IMR-90 (cell line): ENCODE results near the gene CCDC61. TPM values are rescaled to one million over a fixed set of nuclear protein-coding genes. Genes with fewer than 3 reads are reported as not detected.

Source experiments
- ATAC-seq: fragments of 200-7000 bp; cut with Tn5 transposase; 2 replicates; pipeline ENCODE4 v1.9.1; 2020; ENCODE audit warnings: low read depth, mild to moderate bottlenecking, moderate library complexity
- BruUV-seq: library from RNA; stranded (reverse); fragments of 400-500 nt; replicated peaks from 2 replicates; lab custom pipeline; 2021; lab: Mats Ljungman, UMichigan
- CTCF ChIA-PET: fragments of 300-600 bp; formaldehyde crosslinking; extraction: SDS; loops from one replicate; lab custom pipeline; 2021; ENCODE audit warnings: antibody characterized with exemption; lab: Yijun Ruan, JAX
- POLR2A ChIA-PET: fragments of 300-600 bp; sonication (Branson Sonifier 250); formaldehyde crosslinking; loops from one replicate; lab custom pipeline; 2022; ENCODE audit warnings: antibody characterized with exemption; ENCODE audit not compliant: unreplicated experiment; lab: Charles Lee
- DNase-seq: peaks from one replicate; pipeline ENCODE4 v3.0.0; 2013
- H2AFZ ChIP-seq: replicated peaks from 2 replicates; pipeline ENCODE3; 2013; ENCODE audit warnings: low read length, mild to moderate bottlenecking; ENCODE audit not compliant: poor library complexity
- H2AK5ac ChIP-seq: 2 replicates; pipeline ENCODE4 v1.6.1; 2013; ENCODE audit warnings: low read depth, low read length, inconsistent platforms
- H2AK9ac ChIP-seq: replicated peaks from 2 replicates; pipeline ENCODE3; 2013; ENCODE audit warnings: mild to moderate bottlenecking, low read depth, low read length, moderate library complexity; ENCODE audit not compliant: poor library complexity
- H2BK120ac ChIP-seq: 2 replicates; pipeline ENCODE4 v1.6.1; 2013; ENCODE audit warnings: low read depth, low read length, inconsistent platforms
- H2BK15ac ChIP-seq: 3 replicates; pipeline ENCODE4 v1.6.1; 2013; ENCODE audit warnings: low read depth, low read length, inconsistent platforms
- H2BK20ac ChIP-seq: 2 replicates; pipeline ENCODE4 v1.6.1; 2013; ENCODE audit warnings: low read depth, mild to moderate bottlenecking, inconsistent platforms, low read length, moderate library complexity
- H2BK5ac ChIP-seq: 2 replicates; pipeline ENCODE4 v1.6.1; 2013; ENCODE audit warnings: mild to moderate bottlenecking, low read depth, low read length, inconsistent platforms; ENCODE audit not compliant: poor library complexity, severe bottlenecking
- H3K14ac ChIP-seq: replicated peaks from 2 replicates; pipeline ENCODE4 v1.6.1; 2013; ENCODE audit warnings: low read depth, low read length, inconsistent platforms
- H3K18ac ChIP-seq: 2 replicates; pipeline ENCODE4 v1.6.1; 2013; ENCODE audit warnings: low read depth, low read length, control low read depth
- H3K23ac ChIP-seq: 2 replicates; pipeline ENCODE4 v1.6.1; 2013; ENCODE audit warnings: low read depth, low read length, inconsistent platforms
- H3K27ac ChIP-seq: 2 replicates; pipeline ENCODE4 v1.5.1; 2013; ENCODE audit warnings: mild to moderate bottlenecking, control low read depth, low read length; ENCODE audit not compliant: insufficient read depth
- H3K27me3 ChIP-seq: 2 replicates; pipeline ENCODE4 v1.6.1; 2013; ENCODE audit warnings: low read length; ENCODE audit not compliant: control insufficient read depth, insufficient read depth
- H3K36me3 ChIP-seq: 2 replicates; pipeline ENCODE4 v1.6.1; 2013; ENCODE audit warnings: low read length, mixed read lengths; ENCODE audit not compliant: control insufficient read depth, insufficient read depth
- H3K4ac ChIP-seq: 2 replicates; pipeline ENCODE4 v1.6.1; 2013; ENCODE audit warnings: low read depth, low read length, inconsistent platforms
- H3K4me1 ChIP-seq: 2 replicates; pipeline ENCODE4 v1.6.1; 2013; ENCODE audit warnings: low read length, mixed read lengths; ENCODE audit not compliant: control insufficient read depth, insufficient read depth
- H3K4me2 ChIP-seq: 2 replicates; pipeline ENCODE4 v1.6.1; 2013; ENCODE audit warnings: low read depth, mild to moderate bottlenecking, control low read depth, low read length, moderate library complexity
- H3K4me3 ChIP-seq: 2 replicates; pipeline ENCODE4 v1.5.1; 2013; ENCODE audit warnings: low read depth, mild to moderate bottlenecking, control low read depth, low read length, moderate library complexity; ENCODE audit not compliant: insufficient read depth
- H3K56ac ChIP-seq: 2 replicates; pipeline ENCODE4 v1.6.1; 2013; ENCODE audit warnings: low read length, inconsistent platforms; ENCODE audit not compliant: insufficient read depth; ENCODE audit errors: extremely low read depth
- H3K79me1 ChIP-seq, 2 experiments: 2 replicates each; pipeline ENCODE4 v1.6.1; 2013; ENCODE audit warnings: low read length in 2 of 2, inconsistent platforms in 1 of 2, low read depth in 1 of 2
- H3K9ac ChIP-seq: 2 replicates; pipeline ENCODE4 v1.6.1; 2013; ENCODE audit warnings: low read depth, low read length, control low read depth
- H3K9me1 ChIP-seq: 2 replicates; pipeline ENCODE4 v1.6.1; 2013; ENCODE audit warnings: low read length, inconsistent platforms; ENCODE audit not compliant: insufficient read depth
- H3K9me3 ChIP-seq: 2 replicates; pipeline ENCODE4 v1.6.1; 2013; ENCODE audit warnings: low read length; ENCODE audit not compliant: control insufficient read depth, insufficient read depth
- H4K20me1 ChIP-seq: 2 replicates; pipeline ENCODE4 v1.6.1; 2013; ENCODE audit warnings: low read length, inconsistent platforms; ENCODE audit not compliant: insufficient read depth
- H4K5ac ChIP-seq: 2 replicates; pipeline ENCODE4 v1.6.1; 2013; ENCODE audit warnings: mild to moderate bottlenecking, low read depth, low read length, control low read depth
- H4K8ac ChIP-seq, 2 experiments: 2 replicates each; pipeline ENCODE4 v1.6.1; 2013; ENCODE audit warnings: low read depth in 2 of 2, low read length in 2 of 2, control low read depth in 1 of 2, inconsistent platforms in 1 of 2
- H4K91ac ChIP-seq: 2 replicates; pipeline ENCODE4 v1.6.1; 2013; ENCODE audit warnings: low read depth, low read length, inconsistent platforms; ENCODE audit not compliant: insufficient read depth
- BHLHE40 ChIP-seq: fragments of 150-350 bp; IDR thresholded peaks from 2 replicates; pipeline ENCODE4 v1.6.1; 2016; ENCODE audit warnings: mild to moderate bottlenecking, low read depth, low read length
- CTCF ChIP-seq: conservative IDR thresholded peaks from 2 replicates; pipeline ENCODE4 v1.5.1; 2012; ENCODE audit warnings: mild to moderate bottlenecking, low read depth, low read length, improper control_type of control experiment
- POLR2A ChIP-seq: IDR thresholded peaks from 2 replicates; pipeline ENCODE4 v1.6.1; 2012; ENCODE audit warnings: mild to moderate bottlenecking, low read depth, low read length
- RAD21 ChIP-seq: IDR thresholded peaks from 2 replicates; pipeline ENCODE4 v1.6.1; 2012; ENCODE audit warnings: low read length, improper control_type of control experiment
- SMC3 ChIP-seq: fragments of 150-350 bp; IDR thresholded peaks from 2 replicates; pipeline ENCODE4 v1.6.1; 2016; ENCODE audit warnings: low read depth, mild to moderate bottlenecking, antibody characterized with exemption, low read length, moderate library complexity
- WGBS, 2 experiments: methylation state at CpG; one replicate each; pipeline versions ENCODE4 v1.1.5 to v1.1.7; 2013; ENCODE audit warnings: missing lambda C conversion rate in 2 of 2; ENCODE audit not compliant: insufficient read length in 1 of 2; ENCODE audit errors: extremely low coverage in 2 of 2; 5-methylcytosine and 5-hydroxymethylcytosine counted together
- dilution Hi-C: fragments of 300-500 bp; cut with HindIII; formaldehyde crosslinking; loops from one replicate; pipeline ENCODE4 v1.14.3; 2018; ENCODE audit warnings: low sequenced_read_pairs; ENCODE audit not compliant: unreplicated experiment
- in situ Hi-C: fragments of 300-500 bp; cut with MboI; formaldehyde crosslinking; loops from 3 replicates; pipeline ENCODE4 v1.14.3; 2019; ENCODE audit warnings: low sequenced_read_pairs, inconsistent platforms, mixed read lengths
- intact Hi-C: fragments of 100-400 bp; cut with micrococcal nuclease; formaldehyde crosslinking; loops from 2 replicates; pipeline ENCODE4 v1.10.0; 2022
- polyA plus RNA-seq, 3 experiments: library from polyadenylated mRNA; depleted of rRNA; stranded (reverse); fragments of >200 nt; gene quantifications; 2 replicates each; pipeline ENCODE4 v1.2.3, GENCODE V29; 2012; ENCODE audit warnings: low replicate concordance in 1 of 3
- total RNA-seq: library from RNA; depleted of rRNA; stranded (reverse); fragments of >200 nt; gene quantifications from 2 replicates; pipeline ENCODE4 v1.2.3, GENCODE V29; 2012

The CCDC61 gene
- total and polyA plus RNA-seq, 2 of the 4 experiments (the other 2 are of a cell fraction), result 3.2 to 9.1 TPM

- Histone ChIP-seq H3K27me3 (peaks cover 4% of the 10 kb centered on the region; the same call in 1 of the 2 replicates), H3K4me2 (no peak overlapping the region), H2AFZ (no peak overlapping the region), H2BK20ac (no peak overlapping the region), H3K18ac (no peak overlapping the region), H3K27ac (no peak overlapping the region), H4K91ac (no peak overlapping the region), H3K36me3 (peaks cover 5% of the 10 kb centered on the region; the same call in 1 of the 2 replicates), H3K9me3 (no peaks in the 10 kb centered on the region), H3K4me3 (no peak overlapping the region), H3K56ac (no peak overlapping the region), H2AK5ac (no peak overlapping the region), H2BK120ac (no peak overlapping the region), H3K4ac (no peak overlapping the region), H3K23ac (no peak overlapping the region), H2AK9ac (no peak overlapping the region), H4K5ac (no peak overlapping the region), H3K4me1 (peaks cover 2% of the 10 kb centered on the region; the same call in 1 of the 2 replicates), H4K8ac (no peak overlapping the region), H4K20me1 (peaks cover 5% of the 10 kb centered on the region; the same call in 1 of the 2 replicates), H2BK5ac (no peak overlapping the region), H3K9ac (no peak overlapping the region), H3K9me1 (no peaks in the 10 kb centered on the region), H3K79me1 (no peaks in the 10 kb centered on the region; a peak in 1 of 4 replicates), H3K14ac (no peak overlapping the region), H2BK15ac (no peak overlapping the region)
- POLR2A ChIA-PET, result interaction anchor here (0.6 kb wide), 1 partner anchor 119 kb away, joined by 6 read pairs; no protein-coding TSS in a partner anchor
- DNase-seq (peak; percentile 58), ATAC-seq (peak; percentile 97)
- dilution Hi-C loops (no loop called here), intact Hi-C loops (loop anchor here (1.0 kb wide), 1 partner anchor 67 kb away; no protein-coding TSS in a partner anchor), in situ Hi-C loops (no loop called here)
- BruUV-seq, result no TSS peak
- CTCF ChIA-PET, result interaction anchor here (1.6 kb wide), 1 partner anchor 14 kb away, joined by 7 read pairs; the partner anchor contains the start of gene CCDC61
- TF ChIP-seq CTCF (peak; percentile 72), SMC3 (peak; percentile 62), BHLHE40 (no peak), RAD21 (peak; percentile 54), POLR2A (no peak)
- 83% methylated on average over 11 of the region's 28 CpGs; no CpG with 5 or more reads in 1 of the 2 experiments for WGBS, 2 experiments
Measured at GRCh38 chr19:46009530-46010510, 14.6 kb downstream of the CCDC61 start.
